K562 (cell line): ENCODE results near the gene CEND1. TPM values are rescaled to one million over a fixed set of nuclear protein-coding genes. Genes with fewer than 3 reads are reported as not detected.

ENCODE experiments used
- CBFB ChIP-seq: sonication (generic); formaldehyde crosslinking; IDR thresholded peaks from 2 replicates; pipeline ENCODE4 v1.4.0; 2020; ENCODE audit warnings: mild to moderate bottlenecking, missing genetic modification reagents
- HOMEZ ChIP-seq: fragments of 250-450 bp; sonication (Bioruptor Pico); IDR thresholded peaks from 2 replicates; pipeline ENCODE4 v1.4.0; 2020; ENCODE audit warnings: mild to moderate bottlenecking, moderate library complexity
- L3MBTL2 ChIP-seq: fragments of 450-650 bp; IDR thresholded peaks from 2 replicates; pipeline ENCODE4 v1.6.1; 2016; ENCODE audit warnings: mild to moderate bottlenecking, moderate library complexity
- MNT ChIP-seq, 2 experiments: fragments of 450-650 bp; conservative IDR thresholded peaks; 2 replicates each; pipeline ENCODE4 v1.6.1; 2017; ENCODE audit warnings: mild to moderate bottlenecking in 2 of 2, moderate library complexity in 2 of 2
- NFE2L1 ChIP-seq: fragments of 450-650 bp; IDR thresholded peaks from 2 replicates; pipeline ENCODE4 v1.6.1; 2016; ENCODE audit warnings: missing genetic modification characterization, low read depth, mild to moderate bottlenecking, missing compliant biosample characterization, moderate library complexity, borderline replicate concordance
- NKRF ChIP-seq: fragments of 450-650 bp; IDR thresholded peaks from 2 replicates; pipeline ENCODE4 v1.6.1; 2016; ENCODE audit warnings: borderline replicate concordance
- POLR2G ChIP-seq: fragments of 200-400 bp; formaldehyde crosslinking; IDR thresholded peaks from 2 replicates; pipeline ENCODE4 v1.6.1; 2017; ENCODE audit warnings: low read depth, mild to moderate bottlenecking, antibody characterized with exemption, low read length, moderate library complexity
- SIRT6 ChIP-seq: IDR thresholded peaks from one replicate; pipeline ENCODE4 v1.6.1; 2012; ENCODE audit warnings: low read depth, mild to moderate bottlenecking, control low read depth, inconsistent platforms, low read length, moderate library complexity
- SMC3 ChIP-seq: conservative IDR thresholded peaks from 2 replicates; pipeline ENCODE4 v1.6.1; 2011; ENCODE audit warnings: low read depth, low read length, improper control_type of control experiment; ENCODE audit not compliant: insufficient read depth
- THAP7 ChIP-seq: fragments of 250-450 bp; sonication (Bioruptor Pico); IDR thresholded peaks from 2 replicates; pipeline ENCODE4 v1.5.0; 2021
- YY1 ChIP-seq, 3 experiments: IDR thresholded peaks; 2 replicates each; pipeline ENCODE4 v1.6.1; 2011; ENCODE audit warnings: low read length in 2 of 3, mild to moderate bottlenecking in 2 of 3, moderate library complexity in 2 of 3, borderline replicate concordance in 1 of 3, control low read depth in 1 of 3, low read depth in 1 of 3; ENCODE audit not compliant: insufficient read depth in 3 of 3, insufficient replicate concordance in 2 of 3, control insufficient read depth in 1 of 3, insufficient read length in 1 of 3; ENCODE audit errors: extremely low read depth in 1 of 3
- ZFX ChIP-seq: sonication (generic); formaldehyde crosslinking; IDR thresholded peaks from 2 replicates; pipeline ENCODE4 v1.8.0; 2022; ENCODE audit warnings: mild to moderate bottlenecking, missing genetic modification reagents, moderate library complexity
- ZNF592 ChIP-seq: fragments of 450-650 bp; IDR thresholded peaks from 2 replicates; pipeline ENCODE4 v1.6.1; 2017; ENCODE audit warnings: antibody characterized with exemption, mild to moderate bottlenecking
- ZNF76 ChIP-seq: fragments of 250-450 bp; sonication (Bioruptor Pico); IDR thresholded peaks from 2 replicates; pipeline ENCODE4 v1.4.0; 2020; ENCODE audit warnings: mild to moderate bottlenecking, moderate library complexity, borderline replicate concordance
- polyA plus RNA-seq, 8 experiments: library from polyadenylated mRNA; depleted of rRNA in 4 of 8; stranded (reverse) in 5 of 8; unstranded in 3 of 8; fragments of >200 nt; fragmentation: Nextera tagmentation in 2 of 8; fragmentation: Illumina TruSeq in 1 of 8; extraction: Ambion mirVana in 2 of 8; extraction: Trizol in 1 of 8; gene quantifications; 2 replicates each; pipeline versions ENCODE4 v1.2.1 to v1.2.3, GENCODE V29; 2011 to 2014; ENCODE audit warnings: inconsistent platforms in 1 of 8, missing spikeins in 1 of 8
- total RNA-seq, 7 experiments: library from RNA; depleted of rRNA in 6 of 7; stranded (reverse); fragments of >200 nt in 6 of 7; fragmentation: Illumina TruSeq in 2 of 7; extraction: Trizol in 2 of 7; gene quantifications; 2 replicates each; pipeline versions ENCODE4 v1.2.1 to v1.2.3, GENCODE V29; 2011 to 2021; ENCODE audit warnings: low replicate concordance in 1 of 7

Gene CEND1
- total and polyA plus RNA-seq, 9 of the 15 experiments (the other 6 are each of a cell fraction or from before 2014, with no cell fraction given) = 0.13 to 0.18 (median 0.16) TPM; not detected in 6

- peak; percentile 25; the same call in 1 of the 2 replicates for TF ChIP-seq POLR2G
- TF ChIP-seq ZNF592 = peak; percentile 40; the same call in 1 of the 2 replicates
- TF ChIP-seq MNT (conservative IDR thresholded peaks at IDR 0.05) = peak; percentile 82 to 85
- peak in 1 of 3 experiments; percentile 24 for TF ChIP-seq YY1 (IDR thresholded peaks at IDR 0.05; ENCODE audit: borderline replicate concordance in 1 of 3, control insufficient read depth in 1 of 3, extremely low read depth in 1 of 3, insufficient read depth in 3 of 3, insufficient read length in 1 of 3, insufficient replicate concordance in 2 of 3, low read depth in 1 of 3, low read length in 2 of 3)
- TF ChIP-seq HOMEZ = no peak
- no peak for TF ChIP-seq CBFB
- peak; percentile 32; the same call in 1 of the 2 replicates for TF ChIP-seq ZFX
- TF ChIP-seq SMC3 = no peak
- no peak for TF ChIP-seq NFE2L1 (tag)
- no peak for TF ChIP-seq THAP7 (CRISPR knock-in tag)
- no peak for TF ChIP-seq ZNF76 (CRISPR knock-in tag)
- TF ChIP-seq SIRT6 = peak; percentile 90
- TF ChIP-seq L3MBTL2 = peak; percentile 78
- peak; percentile 62 for TF ChIP-seq NKRF
Observed at GRCh38 chr11:838441-839279, 48.8 kb upstream of the CEND1 start (continued).
